SW 1271 (cell line): ENCODE data around the gene TSPY3.
"Not testable (repeated sequence)": the region's sequence is repeated elsewhere in the genome, so short reads cannot be mapped to it uniquely, and the experiment has no call there.

Experiments
- DNase-seq, 2 experiments: peaks; one replicate each; lab custom pipeline; 2025; lab: John Stamatoyannopoulos, UW

TSPY3 gene, protein sequence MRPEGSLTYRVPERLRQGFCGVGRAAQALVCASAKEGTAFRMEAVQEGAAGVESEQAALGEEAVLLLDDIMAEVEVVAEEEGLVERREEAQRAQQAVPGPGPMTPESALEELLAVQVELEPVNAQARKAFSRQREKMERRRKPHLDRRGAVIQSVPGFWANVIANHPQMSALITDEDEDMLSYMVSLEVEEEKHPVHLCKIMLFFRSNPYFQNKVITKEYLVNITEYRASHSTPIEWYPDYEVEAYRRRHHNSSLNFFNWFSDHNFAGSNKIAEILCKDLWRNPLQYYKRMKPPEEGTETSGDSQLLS

DNA sequence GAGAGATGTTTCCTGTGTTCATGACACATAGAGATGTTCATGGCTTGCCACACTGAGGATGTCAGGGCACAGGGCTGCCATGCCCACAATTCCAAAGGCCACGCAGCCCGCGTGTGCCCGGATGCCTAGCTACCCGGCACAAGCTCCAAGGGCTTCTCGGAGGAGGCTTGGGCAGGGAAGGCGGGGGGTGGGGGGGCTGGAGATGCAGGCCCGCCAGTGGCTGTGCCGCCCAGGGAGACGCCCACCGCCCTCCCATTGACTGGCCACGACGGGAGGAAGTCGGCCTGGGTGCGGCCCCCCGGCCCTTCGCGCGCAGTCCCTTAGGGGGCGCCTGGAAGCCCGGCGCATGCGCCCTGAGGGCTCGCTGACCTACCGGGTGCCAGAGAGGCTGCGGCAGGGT lies at the start of gene TSPY3:
TSS of gene TSPY3 (plus strand) at position 301 of the 400 bp plus-strand sequence. CDS start at position 347, 46 bp downstream.
- DNase-seq: not testable (repeated sequence)

DNA sequence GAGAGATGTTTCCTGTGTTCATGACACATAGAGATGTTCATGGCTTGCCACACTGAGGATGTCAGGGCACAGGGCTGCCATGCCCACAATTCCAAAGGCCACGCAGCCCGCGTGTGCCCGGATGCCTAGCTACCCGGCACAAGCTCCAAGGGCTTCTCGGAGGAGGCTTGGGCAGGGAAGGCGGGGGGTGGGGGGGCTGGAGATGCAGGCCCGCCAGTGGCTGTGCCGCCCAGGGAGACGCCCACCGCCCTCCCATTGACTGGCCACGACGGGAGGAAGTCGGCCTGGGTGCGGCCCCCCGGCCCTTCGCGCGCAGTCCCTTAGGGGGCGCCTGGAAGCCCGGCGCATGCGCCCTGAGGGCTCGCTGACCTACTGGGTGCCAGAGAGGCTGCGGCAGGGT lies 40.7 kb upstream of the TSPY3 start, which contains the start of gene TSPY8:
TSS of gene TSPY8 (plus strand) at position 301 of the 400 bp plus-strand sequence. CDS start at position 347, 46 bp downstream.
- DNase-seq: not testable (repeated sequence)

DNA sequence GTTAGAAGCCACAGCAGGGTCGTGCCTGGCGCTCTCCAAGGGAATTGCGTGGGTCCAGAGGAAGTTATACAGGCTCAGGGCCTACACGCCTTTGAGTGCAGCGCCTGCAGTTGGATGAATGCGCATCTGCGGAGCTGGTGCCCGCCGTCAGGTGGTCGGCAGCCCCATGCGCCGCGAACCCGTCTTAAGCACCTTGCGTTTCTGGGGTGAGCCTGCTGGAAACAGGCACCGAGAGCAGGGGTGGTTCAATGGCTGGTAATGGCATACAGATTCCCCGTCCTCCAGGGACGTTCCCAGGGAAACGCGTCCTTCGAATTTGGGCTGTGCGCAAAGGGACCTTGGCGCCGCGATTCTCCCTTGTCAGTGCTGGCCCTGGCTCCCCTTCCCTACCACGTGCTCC lies 1.7 kb upstream of the TSPY3 start:
- DNase-seq: not testable (repeated sequence)
